Gastrocnemius medialis (tissue), 4 donors: Measurements from ENCODE around the gene PRPF18. TPM values are rescaled to one million over a fixed set of nuclear protein-coding genes. Genes with fewer than 3 reads are reported as not detected.

Experiments
- ATAC-seq, 2 donors: fragments of 150-250 bp; one replicate each; pipeline ENCODE4 v1.9.1; 2016
- DNase-seq, 2 donors: peaks; one replicate each; pipeline ENCODE4 v3.0.0-alpha.2; 2019
- H3K27ac ChIP-seq, 4 donors: fragments of 200-600 bp; sonication (generic); 1 replicate in 1 of 4; 2 replicates in 3 of 4; pipeline ENCODE4 v1.5.1; 2016 to 2018; ENCODE audit warnings: mild to moderate bottlenecking in 2 of 4, moderate library complexity in 1 of 4
- H3K27me3 ChIP-seq, 3 donors: fragments of 200-600 bp; sonication (generic) in 2 of 3; 1 replicate in 1 of 3; 2 replicates in 2 of 3; pipeline versions ENCODE4 v1.5.1 to v1.6.0; 2016 to 2019; ENCODE audit warnings: mild to moderate bottlenecking in 1 of 3, moderate library complexity in 1 of 3
- H3K36me3 ChIP-seq, 2 donors: fragments of 200-600 bp; sonication (generic) in 1 of 2; one replicate each; pipeline ENCODE4 v1.5.1; 2017 to 2018
- H3K4me1 ChIP-seq, 2 donors: fragments of 200-600 bp; sonication (generic) in 1 of 2; one replicate each; pipeline ENCODE4 v1.5.1; 2016 to 2017; ENCODE audit warnings: mild to moderate bottlenecking in 2 of 2
- H3K4me3 ChIP-seq, 4 donors: fragments of 200-600 bp; sonication (generic) in 3 of 4; 1 replicate in 1 of 4; 2 replicates in 3 of 4; pipeline ENCODE4 v1.5.1; 2016 to 2019; ENCODE audit warnings: mild to moderate bottlenecking in 2 of 4
- H3K9me3 ChIP-seq, 3 donors: fragments of 200-600 bp; sonication (generic) in 2 of 3; 1 replicate in 1 of 3; 2 replicates in 2 of 3; pipeline ENCODE4 v1.5.1; 2016 to 2019
- CTCF ChIP-seq, 5 experiments: fragments of 450-650 bp in 3 of 5; fragments of 200-600 bp in 2 of 5; sonication (generic) in 2 of 5; IDR thresholded peaks in 4 of 5; conservative IDR thresholded peaks in 1 of 5; 1 replicate in 4 of 5; 2 replicates in 1 of 5; pipeline ENCODE4 v1.5.1; 2016 to 2019; ENCODE audit warnings: antibody characterized with exemption in 5 of 5, mild to moderate bottlenecking in 3 of 5, moderate library complexity in 3 of 5
- POLR2A ChIP-seq, 2 donors: fragments of 450-650 bp; IDR thresholded peaks; one replicate each; pipeline ENCODE4 v1.6.1; 2017; ENCODE audit warnings: antibody characterized with exemption in 2 of 2, mild to moderate bottlenecking in 2 of 2, moderate library complexity in 2 of 2
- in situ Hi-C, 4 donors: fragments of 200-750 bp; cut with MboI; loops; one replicate each; pipeline versions ENCODE4 v1.15.0 to v1.8.0; 2017; ENCODE audit warnings: low sequenced_read_pairs in 4 of 4
- intact Hi-C: fragments of 100-400 bp; cut with DNase I; formaldehyde crosslinking; loops from one replicate; pipeline ENCODE4 v1.15.1; 2023; ENCODE audit warnings: low total_unique reads
- total RNA-seq, 4 donors: library from RNA; depleted of rRNA; stranded (reverse); fragments of >200 nt; gene quantifications; one replicate each; pipeline versions ENCODE4 v1.1.0 to v1.2.3, GENCODE V29; 2016

PRPF18 gene
- total RNA-seq, 4 donors from 2014 or later, result 21.3 to 35.4 (median 28.1) TPM

- peaks cover 5 to 7% of the 10 kb centered on the region in 2 donors for H3K4me1 ChIP-seq
- no peak for DNase-seq
- H3K9me3 ChIP-seq, result no peaks in the 10 kb centered on the region
- H3K4me3 ChIP-seq, result no peak overlapping the region
- in situ Hi-C loops, result loop anchor here in 3 of 4 donors (5.0 to 25.0 kb wide), 3 partner anchors 120 to 307 kb away; no protein-coding TSS in a partner anchor
- peaks cover 0 to 3% of the 10 kb centered on the region in 2 donors for H3K36me3 ChIP-seq
- TF ChIP-seq CTCF (IDR thresholded peaks at IDR 0.05 in 4 of 5, conservative IDR thresholded peaks at IDR 0.05 in 1 of 5) (no peak), POLR2A (IDR thresholded peaks at IDR 0.05) (no peak)
- ATAC-seq, result no peak
- H3K27ac ChIP-seq, result no peak overlapping the region
- intact Hi-C loops, result no loop called here
- no peaks in the 10 kb centered on the region for H3K27me3 ChIP-seq
Observed at GRCh38 chr10:13654846-13655245, 68.1 kb downstream of the PRPF18 start.

- intact Hi-C loops, result no loop called here
Observed at GRCh38 chr10:13656337-13657100, 69.8 kb downstream of the PRPF18 start.

GRCh38 chr10:13657101-13657680 lies 70.4 kb downstream of the PRPF18 start:
- in situ Hi-C loops, result loop anchor here in 3 of 4 donors (5.0 to 25.0 kb wide), 3 partner anchors 118 to 305 kb away; no protein-coding TSS in a partner anchor
- Histone ChIP-seq H3K9me3 (no peaks in the 10 kb centered on the region), H3K4me3 (no peak overlapping the region), H3K4me1 (peaks cover 5 to 11% of the 10 kb centered on the region in 2 donors), H3K36me3 (no peaks in the 10 kb centered on the region), H3K27me3 (no peaks in the 10 kb centered on the region), H3K27ac (no peak overlapping the region)
- ATAC-seq (no peak), DNase-seq (no peak)
- intact Hi-C loops, result no loop called here
- no peak for TF ChIP-seq CTCF (IDR thresholded peaks at IDR 0.05 in 4 of 5, conservative IDR thresholded peaks at IDR 0.05 in 1 of 5)
- no peak for TF ChIP-seq POLR2A (IDR thresholded peaks at IDR 0.05)

More at GRCh38 chr10:13656337-13657100, 69.8 kb downstream of the PRPF18 start:
- in situ Hi-C loops, result loop anchor here in 3 of 4 donors (5.0 to 25.0 kb wide), 3 partner anchors 118 to 306 kb away; no protein-coding TSS in a partner anchor
- H3K36me3 ChIP-seq, result no peaks in the 10 kb centered on the region
- H3K27ac ChIP-seq, result no peak overlapping the region
- DNase-seq, result no peak
- peaks cover 5 to 11% of the 10 kb centered on the region in 2 donors for H3K4me1 ChIP-seq
- ATAC-seq, result no peak
- H3K4me3 ChIP-seq, result no peak overlapping the region
- no peaks in the 10 kb centered on the region for H3K9me3 ChIP-seq
- H3K27me3 ChIP-seq, result no peaks in the 10 kb centered on the region
- TF ChIP-seq POLR2A (IDR thresholded peaks at IDR 0.05) (no peak), CTCF (IDR thresholded peaks at IDR 0.05 in 4 of 5, conservative IDR thresholded peaks at IDR 0.05 in 1 of 5) (no peak)

- Histone ChIP-seq H3K9me3 (no peaks in the 10 kb centered on the region), H3K27me3 (no peaks in the 10 kb centered on the region), H3K36me3 (no peaks in the 10 kb centered on the region), H3K4me3 (no peak overlapping the region), H3K27ac (no peak overlapping the region), H3K4me1 (peaks cover 5 to 11% of the 10 kb centered on the region in 2 donors)
- DNase-seq, result no peak
- in situ Hi-C loops (loop anchor here in 3 of 4 donors (5.0 to 25.0 kb wide), 3 partner anchors 117 to 304 kb away; no protein-coding TSS in a partner anchor), intact Hi-C loops (no loop called here)
- TF ChIP-seq CTCF (IDR thresholded peaks at IDR 0.05 in 4 of 5, conservative IDR thresholded peaks at IDR 0.05 in 1 of 5) (no peak), POLR2A (IDR thresholded peaks at IDR 0.05) (no peak)
- no peak for ATAC-seq
Observed at GRCh38 chr10:13658264-13658663, 71.5 kb downstream of the PRPF18 start.
